Endodermal cell (in vitro differentiated cells): ENCODE data around the gene ANO9. TPM values are rescaled to one million over a fixed set of nuclear protein-coding genes. Genes with fewer than 3 reads are reported as not detected.

ENCODE experiments used
- DNase-seq: peaks from one replicate; pipeline ENCODE4 v3.0.0-alpha.2; 2017
- H3K27ac ChIP-seq: 2 replicates; pipeline ENCODE4 v1.5.1; 2013; ENCODE audit warnings: mild to moderate bottlenecking, low read depth, low read length, moderate library complexity
- H3K27me3 ChIP-seq: 2 replicates; pipeline ENCODE4 v1.6.1; 2013; ENCODE audit warnings: mild to moderate bottlenecking, low read length, moderate library complexity; ENCODE audit not compliant: insufficient read depth, control insufficient read depth, poor library complexity, severe bottlenecking
- H3K36me3 ChIP-seq: 2 replicates; pipeline ENCODE4 v1.7.0; 2013; ENCODE audit warnings: mild to moderate bottlenecking, low read length, moderate library complexity; ENCODE audit not compliant: control insufficient read depth, insufficient read depth
- H3K4me1 ChIP-seq: one replicate; pipeline ENCODE4 v1.7.0; 2013; ENCODE audit warnings: low read length; ENCODE audit not compliant: control insufficient read depth, insufficient read depth
- H3K4me3 ChIP-seq: 2 replicates; pipeline ENCODE4 v1.5.1; 2013; ENCODE audit warnings: mild to moderate bottlenecking, low read length, moderate library complexity
- H3K9ac ChIP-seq: 2 replicates; pipeline ENCODE4 v1.6.1; 2013; ENCODE audit warnings: mild to moderate bottlenecking, low read length, moderate library complexity; ENCODE audit not compliant: poor library complexity, severe bottlenecking; ENCODE audit errors: extremely low read depth
- H3K9me3 ChIP-seq: 2 replicates; pipeline ENCODE4 v1.6.1; 2013; ENCODE audit warnings: mild to moderate bottlenecking, low read length, moderate library complexity; ENCODE audit not compliant: control insufficient read depth
- H3K27ac Mint-ChIP-seq: 2 replicates; pipeline ENCODE4 v1.8.0; 2020; ENCODE audit warnings: mixed read lengths
- H3K27me3 Mint-ChIP-seq: 2 replicates; pipeline ENCODE4 v1.8.0; 2021; ENCODE audit warnings: mild to moderate bottlenecking, mixed read lengths; ENCODE audit not compliant: insufficient read depth
- H3K36me3 Mint-ChIP-seq: 2 replicates; pipeline ENCODE4 v1.8.0; 2020; ENCODE audit warnings: low read depth, mixed read lengths
- H3K4me1 Mint-ChIP-seq: 2 replicates; pipeline ENCODE4 v1.8.0; 2020; ENCODE audit warnings: mixed read lengths
- H3K4me3 Mint-ChIP-seq: 2 replicates; pipeline ENCODE4 v1.8.0; 2020; ENCODE audit warnings: mild to moderate bottlenecking, moderate library complexity, mixed read lengths
- H3K9me3 Mint-ChIP-seq: 2 replicates; pipeline ENCODE4 v1.8.0; 2020; ENCODE audit warnings: mild to moderate bottlenecking, mixed read lengths
- CTCF ChIP-seq: fragments of 200-600 bp; sonication (generic); conservative IDR thresholded peaks from 2 replicates; pipeline ENCODE4 v1.5.0; 2021; ENCODE audit warnings: antibody characterized with exemption, mild to moderate bottlenecking
- WGBS, 2 experiments: methylation state at CpG; one replicate each; pipeline versions ENCODE4 v1.1.5 to v1.1.7; 2013; ENCODE audit warnings: missing lambda C conversion rate in 2 of 2, mixed read lengths in 1 of 2; ENCODE audit not compliant: insufficient coverage in 1 of 2, insufficient read length in 1 of 2; 5-methylcytosine and 5-hydroxymethylcytosine counted together
- total RNA-seq, 2 donors: library from RNA; stranded (reverse); fragmentation: NEBNext Ultra II Directional in 1 of 2; extraction: Animal tissue kit (Norgen Biotek cat#: 25700) in 1 of 2; gene quantifications; 2 replicates in 1 of 2; 3 replicates in 1 of 2; pipeline ENCODE4 v1.2.1, GENCODE V29; 2021

The ANO9 gene
- total RNA-seq, 2 donors from 2014 or later, result 16.8 to 17.8 TPM

GRCh38 chr11:479311-479710 lies 37.5 kb upstream of the ANO9 start:
- WGBS, 2 experiments, result 96 to 100% methylated on average over 1 to 13 of the region's 13 CpGs
- H3K4me1 Mint-ChIP-seq, result no peaks in the 10 kb centered on the region
- H3K9me3 ChIP-seq, result peaks cover 5% of the 10 kb centered on the region
- H3K4me3 ChIP-seq, result no peak overlapping the region
- no peaks in the 10 kb centered on the region for H3K4me1 ChIP-seq
- H3K27me3 Mint-ChIP-seq, result no peaks in the 10 kb centered on the region
- no peak overlapping the region for H3K9ac ChIP-seq
- H3K27ac Mint-ChIP-seq, result no peak overlapping the region
- H3K36me3 ChIP-seq, result peaks cover 7% of the 10 kb centered on the region
- H3K27me3 ChIP-seq, result no peaks in the 10 kb centered on the region
- DNase-seq, result no peak
- no peak overlapping the region for H3K27ac ChIP-seq
- peaks cover 2% of the 10 kb centered on the region for H3K9me3 Mint-ChIP-seq
- peaks cover 26% of the 10 kb centered on the region for H3K36me3 Mint-ChIP-seq
- no peak for TF ChIP-seq CTCF
- H3K4me3 Mint-ChIP-seq, result no peak overlapping the region

- TF ChIP-seq CTCF, result no peak
- no peak for DNase-seq
- no peaks in the 10 kb centered on the region for H3K27me3 ChIP-seq
- no peaks in the 10 kb centered on the region for H3K4me1 ChIP-seq
- H3K4me3 Mint-ChIP-seq, result no peak overlapping the region
- no peaks in the 10 kb centered on the region for H3K9me3 Mint-ChIP-seq
- WGBS, 2 experiments, result 85 to 88% methylated on average over 7 to 16 of the region's 16 CpGs
- H3K9me3 ChIP-seq, result peaks cover 5% of the 10 kb centered on the region
- peaks cover 11% of the 10 kb centered on the region for H3K36me3 Mint-ChIP-seq
- no peaks in the 10 kb centered on the region for H3K4me1 Mint-ChIP-seq
- H3K27ac ChIP-seq, result peak overlapping the region; percentile 68
- H3K27me3 Mint-ChIP-seq, result no peaks in the 10 kb centered on the region
- H3K36me3 ChIP-seq, result peaks cover 7% of the 10 kb centered on the region
- no peak overlapping the region for H3K27ac Mint-ChIP-seq
- no peak overlapping the region for H3K4me3 ChIP-seq
- no peak overlapping the region for H3K9ac ChIP-seq
Measured at GRCh38 chr11:477052-477715, 35.4 kb upstream of the ANO9 start.

- Mint-ChIP-seq H3K27ac (peak overlapping the region; percentile 76), H3K36me3 (peaks cover 9% of the 10 kb centered on the region), H3K27me3 (no peaks in the 10 kb centered on the region), H3K4me3 (no peak overlapping the region), H3K4me1 (no peaks in the 10 kb centered on the region), H3K9me3 (no peaks in the 10 kb centered on the region)
- H3K36me3 ChIP-seq, result peaks cover 7% of the 10 kb centered on the region
- DNase-seq, result no peak
- H3K4me1 ChIP-seq, result no peaks in the 10 kb centered on the region
- no peaks in the 10 kb centered on the region for H3K27me3 ChIP-seq
- peaks cover 5% of the 10 kb centered on the region for H3K9me3 ChIP-seq
- no peak overlapping the region for H3K4me3 ChIP-seq
- H3K9ac ChIP-seq, result no peak overlapping the region
- TF ChIP-seq CTCF, result no peak
- 95 to 96% methylated on average over 14 to 15 of the region's 15 CpGs for WGBS, 2 experiments
- H3K27ac ChIP-seq, result no peak overlapping the region
Measured at GRCh38 chr11:476416-476815, 34.6 kb upstream of the ANO9 start.
